Breast epithelium (tissue), 3 donors: ENCODE results near the gene TRIO.

Source experiments
- CTCF ChIP-seq, 3 donors: fragments of 450-650 bp; IDR thresholded peaks; one replicate each; pipeline ENCODE4 v1.5.1; 2016 to 2017; ENCODE audit warnings: antibody characterized with exemption in 3 of 3, mild to moderate bottlenecking in 3 of 3, moderate library complexity in 3 of 3
- POLR2A ChIP-seq: fragments of 450-650 bp; IDR thresholded peaks from one replicate; pipeline ENCODE4 v1.6.1; 2016; ENCODE audit warnings: antibody characterized with exemption, mild to moderate bottlenecking, moderate library complexity

- TF ChIP-seq CTCF (IDR thresholded peaks at IDR 0.05) (no peak), POLR2A (no peak)
Measured at GRCh38 chr5:14284392-14285148, 141.4 kb downstream of the TRIO start.
